HCT116 (cell line): Measurements from ENCODE around the gene MTUS2. TPM values are rescaled to one million over a fixed set of nuclear protein-coding genes. Genes with fewer than 3 reads are reported as not detected.

Experiments used
- ATAC-seq: fragments of 200-7000 bp; cut with Tn5 transposase; 2 replicates; pipeline ENCODE4 v1.9.1; 2020; ENCODE audit warnings: mild to moderate bottlenecking, moderate library complexity
- BruUV-seq: library from RNA; stranded (reverse); fragments of 400-500 nt; replicated peaks from 2 replicates; lab custom pipeline; 2021; lab: Mats Ljungman, UMichigan
- CTCF ChIA-PET: fragments of 300-600 bp; sonication (Branson Sonifier 250); formaldehyde crosslinking; loops from one replicate; lab custom pipeline; 2021; ENCODE audit warnings: antibody characterized with exemption; lab: Charles Lee
- POLR2A ChIA-PET: fragments of 300-600, 350-600 bp; sonication (Branson Sonifier 250); formaldehyde crosslinking; loops from one replicate; lab custom pipeline; 2021; ENCODE audit warnings: antibody characterized with exemption; lab: Charles Lee
- RAD21 ChIA-PET, 2 experiments: fragments of 300-600 bp; sonication (Branson Sonifier 250); formaldehyde crosslinking; loops; one replicate each; lab custom pipeline; 2023; ENCODE audit warnings: low total read pairs in 2 of 2; ENCODE audit not compliant: uncharacterized antibody in 2 of 2, unreplicated experiment in 2 of 2, low non-redundant PET in 1 of 2; lab: Charles Lee
- DNase-seq: peaks from one replicate; pipeline ENCODE4 v3.0.0-alpha.2; 2010; ENCODE audit warnings: low read depth, low spot score
- H2AFZ ChIP-seq: fragments of 200-600 bp; shearing (Covaris generic), sonication (generic); 2 replicates; pipeline ENCODE4 v1.6.1; 2017; ENCODE audit warnings: low read depth, mixed run types, mixed read lengths, antibody characterized with exemption, low read length; ENCODE audit not compliant: poor library complexity, severe bottlenecking
- H3K27ac ChIP-seq: 2 replicates; pipeline ENCODE4 v1.5.1; 2012; ENCODE audit warnings: low read depth, low read length
- H3K27me3 ChIP-seq: fragments of 200-600 bp; sonication (generic); 2 replicates; pipeline ENCODE4 v1.6.1; 2016; ENCODE audit warnings: mixed run types, low read length, mixed read lengths; ENCODE audit not compliant: insufficient read depth
- H3K36me3 ChIP-seq, 2 experiments: fragments of 200-500 bp in 1 of 2; fragments of 200-600 bp in 1 of 2; sonication (Bioruptor generic) in 1 of 2; sonication (generic) in 1 of 2; 2 replicates each; pipeline versions ENCODE4 v1.5.1 to v1.6.1; 2014 to 2016; ENCODE audit warnings: low read length in 2 of 2, inconsistent platforms in 1 of 2, mixed read lengths in 1 of 2, mixed run types in 1 of 2; ENCODE audit not compliant: insufficient read depth in 2 of 2, control insufficient read depth in 1 of 2
- H3K4me1 ChIP-seq, 2 experiments: fragments of 200-600 bp in 1 of 2; sonication (generic) in 1 of 2; 2 replicates each; pipeline versions ENCODE4 v1.5.1 to v1.6.1; 2012 to 2017; ENCODE audit warnings: low read length in 2 of 2, inconsistent platforms in 1 of 2, mild to moderate bottlenecking in 1 of 2, mixed read lengths in 1 of 2, mixed run types in 1 of 2, moderate library complexity in 1 of 2; ENCODE audit not compliant: insufficient read depth in 2 of 2, control insufficient read depth in 1 of 2
- H3K4me2 ChIP-seq: fragments of 200-600 bp; sonication (generic); 2 replicates; pipeline ENCODE4 v1.6.1; 2017; ENCODE audit warnings: mixed run types, low read length, mixed read lengths
- H3K4me3 ChIP-seq, 2 experiments: fragments of 200-600 bp in 1 of 2; sonication (generic) in 1 of 2; replicated peaks in 1 of 2; 2 replicates each; pipeline ENCODE4 v1.5.1; 2011 to 2016; ENCODE audit warnings: low read length in 2 of 2, control low read depth in 1 of 2, low read depth in 1 of 2, mild to moderate bottlenecking in 1 of 2, mixed read lengths in 1 of 2, mixed run types in 1 of 2
- H3K79me2 ChIP-seq: fragments of 200-600 bp; sonication (generic); 2 replicates; pipeline ENCODE4 v1.6.1; 2017; ENCODE audit warnings: mild to moderate bottlenecking, mixed run types, low read length, moderate library complexity, mixed read lengths; ENCODE audit not compliant: insufficient read depth
- H3K9ac ChIP-seq: fragments of 200-600 bp; sonication (generic); 2 replicates; pipeline ENCODE4 v1.6.1; 2016; ENCODE audit warnings: low read length, mixed read lengths
- H3K9me2 ChIP-seq: fragments of 200-600 bp; sonication (generic), shearing (Covaris generic); 2 replicates; pipeline ENCODE4 v1.6.1; 2017; ENCODE audit warnings: mixed run types, mild to moderate bottlenecking, moderate library complexity; ENCODE audit not compliant: insufficient read depth
- H3K9me3 ChIP-seq, 2 experiments: fragments of 200-500 bp in 1 of 2; fragments of 200-600 bp in 1 of 2; sonication (Bioruptor generic) in 1 of 2; sonication (generic) in 1 of 2; 2 replicates each; pipeline ENCODE4 v1.6.1; 2014 to 2017; ENCODE audit warnings: low read length in 2 of 2, mixed read lengths in 2 of 2, inconsistent platforms in 1 of 2, low read depth in 1 of 2, mild to moderate bottlenecking in 1 of 2, mixed run types in 1 of 2, moderate library complexity in 1 of 2; ENCODE audit not compliant: control insufficient read depth in 1 of 2, insufficient read depth in 1 of 2
- H4K20me1 ChIP-seq: fragments of 200-600 bp; sonication (generic), shearing (Covaris generic); 2 replicates; pipeline ENCODE4 v1.6.1; 2017; ENCODE audit warnings: mixed run types, mild to moderate bottlenecking, moderate library complexity; ENCODE audit not compliant: insufficient read depth
- CBX3 ChIP-seq: IDR thresholded peaks from 2 replicates; pipeline ENCODE4 v1.6.1; 2012; ENCODE audit warnings: low read depth
- CEBPB ChIP-seq: IDR thresholded peaks from 2 replicates; pipeline ENCODE4 v1.6.1; 2012; ENCODE audit warnings: low read depth
- ELF1 ChIP-seq: IDR thresholded peaks from 2 replicates; pipeline ENCODE4 v1.6.1; 2012; ENCODE audit warnings: low read depth, borderline replicate concordance
- EZH2phosphoT487 ChIP-seq: fragments of 200-600 bp; IDR thresholded peaks from 2 replicates; pipeline ENCODE4 v1.6.1; 2018; ENCODE audit warnings: antibody characterized with exemption, borderline replicate concordance
- FOSL1 ChIP-seq: IDR thresholded peaks from 2 replicates; pipeline ENCODE4 v1.6.1; 2012; ENCODE audit warnings: low read depth
- JUND ChIP-seq: IDR thresholded peaks from 2 replicates; pipeline ENCODE4 v1.6.1; 2012
- MAX ChIP-seq: IDR thresholded peaks from 2 replicates; pipeline ENCODE4 v1.6.1; 2012
- POLR2A ChIP-seq: IDR thresholded peaks from 2 replicates; pipeline ENCODE4 v1.7.0; 2011; ENCODE audit warnings: borderline replicate concordance; ENCODE audit not compliant: insufficient read depth, insufficient read length; ENCODE audit errors: extremely low read depth
- POLR2AphosphoS5 ChIP-seq: IDR thresholded peaks from 2 replicates; pipeline ENCODE4 v1.6.1; 2011; ENCODE audit warnings: mild to moderate bottlenecking, low read depth, low read length, moderate library complexity
- RAD21 ChIP-seq: IDR thresholded peaks from 2 replicates; pipeline ENCODE4 v1.6.1; 2012; ENCODE audit warnings: low read depth, mild to moderate bottlenecking
- SP1 ChIP-seq: IDR thresholded peaks from 2 replicates; pipeline ENCODE4 v1.6.1; 2012; ENCODE audit warnings: low read depth
- SRF ChIP-seq: IDR thresholded peaks from 2 replicates; pipeline ENCODE4 v1.6.1; 2012; ENCODE audit warnings: low read depth
- ZFX ChIP-seq: fragments of 450-650 bp; IDR thresholded peaks from 2 replicates; pipeline ENCODE4 v1.6.1; 2017
- intact Hi-C: fragments of 100-400 bp; cut with micrococcal nuclease; formaldehyde crosslinking; loops from 2 replicates; pipeline ENCODE4 v1.10.0; 2022
- total RNA-seq: library from RNA; stranded (reverse); gene quantifications from one replicate; pipeline ENCODE4 v1.2.1, GENCODE V29; 2021; ENCODE audit not compliant: unreplicated experiment
- TF ChIP-seq, protein P1 (sequence below), 3 experiments: fragments of 200-600 bp in 1 of 3; sonication (generic) in 1 of 3; IDR thresholded peaks in 2 of 3; conservative IDR thresholded peaks in 1 of 3; 2 replicates each; pipeline ENCODE4 v1.5.1; 2012 to 2017; ENCODE audit warnings: low read depth in 2 of 3, low read length in 2 of 3, antibody characterized with exemption in 1 of 3, borderline replicate concordance in 1 of 3, control low read depth in 1 of 3, mild to moderate bottlenecking in 1 of 3, mixed read lengths in 1 of 3, mixed run types in 1 of 3, moderate library complexity in 1 of 3; ENCODE audit not compliant: insufficient read depth in 1 of 3
- TF ChIP-seq, protein P2 (sequence below): IDR thresholded peaks from 2 replicates; pipeline ENCODE4 v1.6.1; 2012; ENCODE audit warnings: low read depth
- TF ChIP-seq, protein P3 (sequence below): IDR thresholded peaks from 2 replicates; pipeline ENCODE4 v1.6.1; 2011; ENCODE audit warnings: mild to moderate bottlenecking, low read length, moderate library complexity; ENCODE audit not compliant: insufficient replicate concordance; ENCODE audit errors: extremely low read depth

Gene MTUS2
- total RNA-seq, 1 experiment from 2014 or later = 0.02 TPM

DNA sequence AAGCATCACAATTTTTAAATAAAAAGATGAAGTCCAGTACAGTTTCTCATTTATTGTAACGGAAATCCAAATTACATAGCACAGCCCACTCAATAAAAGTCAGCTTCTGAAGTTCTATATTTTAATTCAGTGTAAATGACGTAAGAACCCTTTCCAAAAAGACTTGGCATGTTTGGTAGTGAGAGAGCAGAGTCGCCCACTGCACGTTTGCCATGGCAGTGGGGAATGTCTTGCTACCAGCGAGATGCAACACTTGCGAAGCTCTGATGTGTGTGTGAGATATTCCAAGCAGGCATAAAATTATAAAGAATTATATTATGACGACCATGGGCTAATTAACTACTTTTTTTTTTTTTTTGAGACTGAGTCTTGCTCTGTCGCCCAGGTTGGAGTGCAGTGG is 585.3 kb downstream of the MTUS2 start:
- Histone ChIP-seq H3K9ac (no peak overlapping the region), H3K4me3 (no peak overlapping the region), H3K9me3 (no peaks in the 10 kb centered on the region), H3K27ac (no peak overlapping the region), H3K4me2 (no peak overlapping the region), H3K4me1 (no peaks in the 10 kb centered on the region), H3K9me2 (no peaks in the 10 kb centered on the region), H3K79me2 (no peaks in the 10 kb centered on the region)
- POLR2A ChIA-PET = no interaction called here
- intact Hi-C loops = no loop called here
- DNase-seq = no peak
- TF ChIP-seq, protein P1, sequence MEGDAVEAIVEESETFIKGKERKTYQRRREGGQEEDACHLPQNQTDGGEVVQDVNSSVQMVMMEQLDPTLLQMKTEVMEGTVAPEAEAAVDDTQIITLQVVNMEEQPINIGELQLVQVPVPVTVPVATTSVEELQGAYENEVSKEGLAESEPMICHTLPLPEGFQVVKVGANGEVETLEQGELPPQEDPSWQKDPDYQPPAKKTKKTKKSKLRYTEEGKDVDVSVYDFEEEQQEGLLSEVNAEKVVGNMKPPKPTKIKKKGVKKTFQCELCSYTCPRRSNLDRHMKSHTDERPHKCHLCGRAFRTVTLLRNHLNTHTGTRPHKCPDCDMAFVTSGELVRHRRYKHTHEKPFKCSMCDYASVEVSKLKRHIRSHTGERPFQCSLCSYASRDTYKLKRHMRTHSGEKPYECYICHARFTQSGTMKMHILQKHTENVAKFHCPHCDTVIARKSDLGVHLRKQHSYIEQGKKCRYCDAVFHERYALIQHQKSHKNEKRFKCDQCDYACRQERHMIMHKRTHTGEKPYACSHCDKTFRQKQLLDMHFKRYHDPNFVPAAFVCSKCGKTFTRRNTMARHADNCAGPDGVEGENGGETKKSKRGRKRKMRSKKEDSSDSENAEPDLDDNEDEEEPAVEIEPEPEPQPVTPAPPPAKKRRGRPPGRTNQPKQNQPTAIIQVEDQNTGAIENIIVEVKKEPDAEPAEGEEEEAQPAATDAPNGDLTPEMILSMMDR (IDR thresholded peaks at IDR 0.05 in 2 of 3, conservative IDR thresholded peaks at IDR 0.05 in 1 of 3; ENCODE audit: borderline replicate concordance in 1 of 3, insufficient read depth in 1 of 3, low read depth in 2 of 3, low read length in 2 of 3) = no peak
- no peak for TF ChIP-seq SP1
- TF ChIP-seq POLR2A = no peak
- no peak for TF ChIP-seq JUND
- no peak for TF ChIP-seq SRF
- no peak for TF ChIP-seq FOSL1
- TF ChIP-seq, protein P2, sequence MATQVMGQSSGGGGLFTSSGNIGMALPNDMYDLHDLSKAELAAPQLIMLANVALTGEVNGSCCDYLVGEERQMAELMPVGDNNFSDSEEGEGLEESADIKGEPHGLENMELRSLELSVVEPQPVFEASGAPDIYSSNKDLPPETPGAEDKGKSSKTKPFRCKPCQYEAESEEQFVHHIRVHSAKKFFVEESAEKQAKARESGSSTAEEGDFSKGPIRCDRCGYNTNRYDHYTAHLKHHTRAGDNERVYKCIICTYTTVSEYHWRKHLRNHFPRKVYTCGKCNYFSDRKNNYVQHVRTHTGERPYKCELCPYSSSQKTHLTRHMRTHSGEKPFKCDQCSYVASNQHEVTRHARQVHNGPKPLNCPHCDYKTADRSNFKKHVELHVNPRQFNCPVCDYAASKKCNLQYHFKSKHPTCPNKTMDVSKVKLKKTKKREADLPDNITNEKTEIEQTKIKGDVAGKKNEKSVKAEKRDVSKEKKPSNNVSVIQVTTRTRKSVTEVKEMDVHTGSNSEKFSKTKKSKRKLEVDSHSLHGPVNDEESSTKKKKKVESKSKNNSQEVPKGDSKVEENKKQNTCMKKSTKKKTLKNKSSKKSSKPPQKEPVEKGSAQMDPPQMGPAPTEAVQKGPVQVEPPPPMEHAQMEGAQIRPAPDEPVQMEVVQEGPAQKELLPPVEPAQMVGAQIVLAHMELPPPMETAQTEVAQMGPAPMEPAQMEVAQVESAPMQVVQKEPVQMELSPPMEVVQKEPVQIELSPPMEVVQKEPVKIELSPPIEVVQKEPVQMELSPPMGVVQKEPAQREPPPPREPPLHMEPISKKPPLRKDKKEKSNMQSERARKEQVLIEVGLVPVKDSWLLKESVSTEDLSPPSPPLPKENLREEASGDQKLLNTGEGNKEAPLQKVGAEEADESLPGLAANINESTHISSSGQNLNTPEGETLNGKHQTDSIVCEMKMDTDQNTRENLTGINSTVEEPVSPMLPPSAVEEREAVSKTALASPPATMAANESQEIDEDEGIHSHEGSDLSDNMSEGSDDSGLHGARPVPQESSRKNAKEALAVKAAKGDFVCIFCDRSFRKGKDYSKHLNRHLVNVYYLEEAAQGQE = no peak
- TF ChIP-seq, protein P3, sequence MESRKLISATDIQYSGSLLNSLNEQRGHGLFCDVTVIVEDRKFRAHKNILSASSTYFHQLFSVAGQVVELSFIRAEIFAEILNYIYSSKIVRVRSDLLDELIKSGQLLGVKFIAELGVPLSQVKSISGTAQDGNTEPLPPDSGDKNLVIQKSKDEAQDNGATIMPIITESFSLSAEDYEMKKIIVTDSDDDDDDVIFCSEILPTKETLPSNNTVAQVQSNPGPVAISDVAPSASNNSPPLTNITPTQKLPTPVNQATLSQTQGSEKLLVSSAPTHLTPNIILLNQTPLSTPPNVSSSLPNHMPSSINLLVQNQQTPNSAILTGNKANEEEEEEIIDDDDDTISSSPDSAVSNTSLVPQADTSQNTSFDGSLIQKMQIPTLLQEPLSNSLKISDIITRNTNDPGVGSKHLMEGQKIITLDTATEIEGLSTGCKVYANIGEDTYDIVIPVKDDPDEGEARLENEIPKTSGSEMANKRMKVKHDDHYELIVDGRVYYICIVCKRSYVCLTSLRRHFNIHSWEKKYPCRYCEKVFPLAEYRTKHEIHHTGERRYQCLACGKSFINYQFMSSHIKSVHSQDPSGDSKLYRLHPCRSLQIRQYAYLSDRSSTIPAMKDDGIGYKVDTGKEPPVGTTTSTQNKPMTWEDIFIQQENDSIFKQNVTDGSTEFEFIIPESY = no peak
- TF ChIP-seq CEBPB = no peak
- no peak for TF ChIP-seq RAD21
- no peak for TF ChIP-seq ZFX
- TF ChIP-seq POLR2AphosphoS5 = no peak
- TF ChIP-seq CBX3 = no peak
- no peak for TF ChIP-seq EZH2phosphoT487
- no peak for TF ChIP-seq ELF1
- no peak for TF ChIP-seq MAX
- TF ChIP-seq, all 23 proteins: peak for 0
- H3K36me3 ChIP-seq = no peaks in the 10 kb centered on the region
- H3K27me3 ChIP-seq = peaks cover 2% of the 10 kb centered on the region
- ChIA-PET CTCF (no interaction called here), RAD21 (no interaction called here)
- H2AFZ ChIP-seq = no peak overlapping the region
- H4K20me1 ChIP-seq = no peaks in the 10 kb centered on the region
- no peak for ATAC-seq
- no TSS peak for BruUV-seq
